SHP77 (cell line): Measurements from ENCODE around the gene CD207.
"Not testable (repeated sequence)": the region's sequence is repeated elsewhere in the genome, so short reads cannot be mapped to it uniquely, and the experiment has no call there.

Experiments
- DNase-seq, 2 experiments: peaks; one replicate each; lab custom pipeline; 2025; lab: John Stamatoyannopoulos, UW

CD207 gene

GRCh38 chr2:70835643-70836042 lies at the start of gene CD207:
Gene CD207 (minus strand): TSS chr2:70835816. CDS start chr2:70835776, 40 bp downstream.
- DNase-seq: no peak

GRCh38 chr2:70878543-70878942 lies 42.9 kb upstream of the CD207 start:
- not testable (repeated sequence) for DNase-seq

- DNase-seq: not testable (repeated sequence)
Observed at GRCh38 chr2:70876138-70876537, 40.5 kb upstream of the CD207 start.

- DNase-seq: no peak
Observed at GRCh38 chr2:70873541-70873940, 37.9 kb upstream of the CD207 start.

GRCh38 chr2:70871398-70872211 lies 36.0 kb upstream of the CD207 start:
- DNase-seq: peak; percentile 67 to 82

- DNase-seq: peak in 1 of 2 experiments; percentile 7
Observed at GRCh38 chr2:70870790-70871189, 35.2 kb upstream of the CD207 start.

- no peak for DNase-seq
Observed at GRCh38 chr2:70868970-70869369, 33.4 kb upstream of the CD207 start.

- peak; percentile 67 to 73 for DNase-seq
Observed at GRCh38 chr2:70861777-70862625, 26.4 kb upstream of the CD207 start.

GRCh38 chr2:70855667-70856066 lies 20.1 kb upstream of the CD207 start:
- DNase-seq: no peak

- DNase-seq: no peak
Observed at GRCh38 chr2:70854411-70854810, 18.8 kb upstream of the CD207 start.

- no peak for DNase-seq
Observed at GRCh38 chr2:70852824-70853223, 17.2 kb upstream of the CD207 start.

GRCh38 chr2:70851704-70852103 lies 16.1 kb upstream of the CD207 start:
- DNase-seq: no peak

- no peak for DNase-seq
Observed at GRCh38 chr2:70850925-70851324, 15.3 kb upstream of the CD207 start.

- no peak for DNase-seq
Observed at GRCh38 chr2:70842401-70842800, 6.8 kb upstream of the CD207 start.

GRCh38 chr2:70837980-70838925 lies 2.6 kb upstream of the CD207 start:
- no peak for DNase-seq

- no peak for DNase-seq
Observed at GRCh38 chr2:70834881-70835280, 735 bp downstream of the CD207 start.

- no peak for DNase-seq
Observed at GRCh38 chr2:70834106-70834505, 1.5 kb downstream of the CD207 start.

- no peak for DNase-seq
Observed at GRCh38 chr2:70833246-70833645, 2.4 kb downstream of the CD207 start.

GRCh38 chr2:70832386-70832785 lies 3.2 kb downstream of the CD207 start:
- DNase-seq: no peak

- no peak for DNase-seq
Observed at GRCh38 chr2:70831861-70832260, 3.8 kb downstream of the CD207 start.

GRCh38 chr2:70830366-70830765 lies 5.2 kb downstream of the CD207 start:
- no peak for DNase-seq

GRCh38 chr2:70829916-70830315 lies 5.7 kb downstream of the CD207 start:
- DNase-seq: no peak
